HG03558 (cell line): ENCODE results near the gene SLC34A3.
"Not testable (repeated sequence)": the region's sequence is repeated elsewhere in the genome, so short reads cannot be mapped to it uniquely, and the experiment has no call there.

Experiments used
- ATAC-seq: cut with Tn5 transposase; IDR thresholded peaks from one replicate; pipeline ENCODE4 v1.9.1; 2021; ENCODE audit warnings: moderate number of reproducible peaks; ENCODE audit not compliant: unreplicated experiment; ENCODE audit errors: extremely low read depth

The SLC34A3 gene

GRCh38 chr9:137240318-137240840 is 9.7 kb downstream of the SLC34A3 start:
- peak; percentile 5 for ATAC-seq

- peak; percentile 46 for ATAC-seq
These were observed 10.3 kb downstream of the SLC34A3 start, which contains the start of gene TUBB4B for GRCh38 chr9:137240841-137241489. TSS of gene TUBB4B (plus strand) at chr9:137241287. CDS start at chr9:137241361, 74 bp downstream.

- no peak for ATAC-seq
These were observed 11.0 kb downstream of the SLC34A3 start for GRCh38 chr9:137241490-137242268.

- no peak for ATAC-seq
These were observed 11.8 kb downstream of the SLC34A3 start for GRCh38 chr9:137242269-137243203.

- not testable (repeated sequence) for ATAC-seq
These were observed 12.5 kb downstream of the SLC34A3 start for GRCh38 chr9:137243266-137243625.

GRCh38 chr9:137243626-137244485 is 13.2 kb downstream of the SLC34A3 start:
- ATAC-seq, result no peak

GRCh38 chr9:137244486-137245449 is 14.1 kb downstream of the SLC34A3 start:
- no peak for ATAC-seq

GRCh38 chr9:137245450-137246421 is 15.0 kb downstream of the SLC34A3 start:
- ATAC-seq, result no peak

GRCh38 chr9:137247135-137247915 is 16.6 kb downstream of the SLC34A3 start:
- ATAC-seq, result no peak

- ATAC-seq, result no peak
These were observed 17.1 kb downstream of the SLC34A3 start for GRCh38 chr9:137247916-137248175.

- ATAC-seq, result no peak
These were observed 19.9 kb downstream of the SLC34A3 start for GRCh38 chr9:137250329-137251193.

- no peak for ATAC-seq
These were observed 20.4 kb downstream of the SLC34A3 start, which contains the start of gene STPG3 for GRCh38 chr9:137251194-137251461. TSS of gene STPG3 (plus strand) at chr9:137251286. CDS start at chr9:137251287, 1 bp downstream.

GRCh38 chr9:137251490-137252268 is 21.0 kb downstream of the SLC34A3 start:
- ATAC-seq, result no peak

GRCh38 chr9:137252555-137253506 is 22.1 kb downstream of the SLC34A3 start:
- no peak for ATAC-seq
